PC-3 (cell line): Measurements from ENCODE around the gene KRT80.

Experiments used
- EZH2 ChIP-seq: fragments of 300-600 bp; sonication (generic); IDR thresholded peaks from one replicate; pipeline ENCODE4 v1.6.1; 2017; ENCODE audit warnings: antibody characterized with exemption, mild to moderate bottlenecking, low read length; ENCODE audit not compliant: unreplicated experiment
- TF ChIP-seq, protein P1 (sequence below): fragments of 300-600 bp; sonication (generic); conservative IDR thresholded peaks from 2 replicates; pipeline ENCODE4 v1.5.1; 2017; ENCODE audit warnings: antibody characterized with exemption, low read depth, mild to moderate bottlenecking, low read length

DNA sequence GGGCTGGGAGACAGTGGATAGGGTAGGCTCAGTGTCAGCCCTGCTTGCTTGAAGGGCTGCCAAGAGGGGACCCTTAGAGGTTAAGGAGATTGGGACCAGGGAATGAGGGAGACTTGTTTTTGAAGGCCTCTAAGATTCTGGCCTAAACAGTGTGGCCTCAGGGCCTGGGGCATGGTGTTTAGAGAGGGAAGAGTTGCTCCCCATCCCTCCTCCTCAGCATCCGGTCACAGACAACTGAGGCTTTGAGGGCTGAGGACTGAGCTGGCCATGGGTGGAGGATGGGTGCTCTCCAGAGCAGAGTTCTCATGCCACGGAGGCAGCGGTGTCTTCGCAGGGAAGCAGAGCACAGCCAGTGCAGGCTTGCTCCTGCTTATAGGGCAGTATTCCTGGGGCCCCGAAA, 49.4 kb downstream of the KRT80 start:
- TF ChIP-seq EZH2 = no peak
- TF ChIP-seq, protein P1, sequence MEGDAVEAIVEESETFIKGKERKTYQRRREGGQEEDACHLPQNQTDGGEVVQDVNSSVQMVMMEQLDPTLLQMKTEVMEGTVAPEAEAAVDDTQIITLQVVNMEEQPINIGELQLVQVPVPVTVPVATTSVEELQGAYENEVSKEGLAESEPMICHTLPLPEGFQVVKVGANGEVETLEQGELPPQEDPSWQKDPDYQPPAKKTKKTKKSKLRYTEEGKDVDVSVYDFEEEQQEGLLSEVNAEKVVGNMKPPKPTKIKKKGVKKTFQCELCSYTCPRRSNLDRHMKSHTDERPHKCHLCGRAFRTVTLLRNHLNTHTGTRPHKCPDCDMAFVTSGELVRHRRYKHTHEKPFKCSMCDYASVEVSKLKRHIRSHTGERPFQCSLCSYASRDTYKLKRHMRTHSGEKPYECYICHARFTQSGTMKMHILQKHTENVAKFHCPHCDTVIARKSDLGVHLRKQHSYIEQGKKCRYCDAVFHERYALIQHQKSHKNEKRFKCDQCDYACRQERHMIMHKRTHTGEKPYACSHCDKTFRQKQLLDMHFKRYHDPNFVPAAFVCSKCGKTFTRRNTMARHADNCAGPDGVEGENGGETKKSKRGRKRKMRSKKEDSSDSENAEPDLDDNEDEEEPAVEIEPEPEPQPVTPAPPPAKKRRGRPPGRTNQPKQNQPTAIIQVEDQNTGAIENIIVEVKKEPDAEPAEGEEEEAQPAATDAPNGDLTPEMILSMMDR = no peak
